ENCODE results near the gene PPM1D. TPM values are rescaled to one million over a fixed set of nuclear protein-coding genes. Genes with fewer than 3 reads are reported as not detected.

The PPM1D gene
- total and polyA plus RNA-seq, 2 of the 13 experiments (the other 11 are each of a cell fraction or from before 2014, with no cell fraction given) = 8.0 to 26.2 TPM

GRCh38 chr17:60615840-60616239 lies 15.8 kb downstream of the PPM1D start:
- no TSS peak for BruUV-seq (replicated peaks)
- H3K79me2 ChIP-seq (ENCODE audit: insufficient read depth, low read length) = peaks cover 97% of the 10 kb centered on the region

More at GRCh38 chr17:60615840-60616239, 15.8 kb downstream of the PPM1D start:
- in situ Hi-C loops (cut with HindIII; ENCODE audit: extremely low pct_ligation_motif_present, low pct_unique_long_range_greater_than_20kb) (no loop called here), intact Hi-C loops (cut with micrococcal nuclease; ENCODE audit: unreplicated experiment) (no loop called here)
- Histone ChIP-seq H2AFZ (ENCODE audit: low read length) (no peak overlapping the region), H3K4me3 (replicated peaks in 1 of 3; ENCODE audit: insufficient read depth in 1 of 3, low read depth in 2 of 3, low read length in 3 of 3) (no peak overlapping the region), H3K9ac (ENCODE audit: insufficient read depth, low read depth, low read length) (no peak overlapping the region), H3K4me1 (ENCODE audit: insufficient read depth, low read length) (peaks cover 2% of the 10 kb centered on the region; the same call in 1 of the 2 replicates), H3K36me3 (replicated peaks in 1 of 2; ENCODE audit: control insufficient read depth in 1 of 2, insufficient read depth in 2 of 2, low read length in 2 of 2) (peaks cover 4 to 12% of the 10 kb centered on the region in 2 experiments; a peak in 3 of 5 replicates), H3K9me3 (ENCODE audit: low read length) (no peaks in the 10 kb centered on the region), H3K27me3 (ENCODE audit: control insufficient read depth in 1 of 2, insufficient read depth in 2 of 2, low read length in 2 of 2) (no peaks in the 10 kb centered on the region), H4K20me1 (ENCODE audit: insufficient read depth, low read length) (peaks cover 9% of the 10 kb centered on the region; the same call in 1 of the 2 replicates), H3K27ac (ENCODE audit: extremely low read length, insufficient read depth, low read length) (no peak overlapping the region), H3K4me2 (ENCODE audit: low read depth, low read length) (no peak overlapping the region)
- ATAC-seq = no peak
- ChIA-PET POLR2A (interaction anchor here (0.9 kb wide), 1 partner anchor 16 kb away, joined by 3 read pairs; the partner anchor contains the start of gene PPM1D), CTCF (ENCODE audit: low intra/inter-chr PET ratio, low total read pairs) (no interaction called here)
- no peak for FAIRE-seq
- 0 out of 2 replicates have a peak, but pooled peaks have one; percentile 25 for TF ChIP-seq HNF1B (CRISPR knock-in tag; IDR thresholded peaks at IDR 0.05)
- TF ChIP-seq SATB2 (CRISPR knock-in tag; IDR thresholded peaks at IDR 0.05) = no peak
- no peak for TF ChIP-seq ZBTB44 (CRISPR knock-in tag; IDR thresholded peaks at IDR 0.05)
- no peak for TF ChIP-seq SIX1 (CRISPR knock-in tag; IDR thresholded peaks at IDR 0.05; ENCODE audit: borderline replicate concordance)
- WGBS (ENCODE audit: low lambda C conversion rate) = 96% methylated on average over 3 of the region's 3 CpGs
- DNase-seq (ENCODE audit: low spot score) = no peak

All from HepG2 (cell line).